ENCODE data around the gene MXRA7. TPM values are rescaled to one million over a fixed set of nuclear protein-coding genes. Genes with fewer than 3 reads are reported as not detected.
"Not testable (repeated sequence)": the region's sequence is repeated elsewhere in the genome, so short reads cannot be mapped to it uniquely, and the experiment has no call there.

MXRA7 gene
- total RNA-seq, 5 donors from 2014 or later (not counting 1 experiment from before 2014, with no cell fraction given) = 5.9 to 14.7 (median 13.5) TPM

DNA sequence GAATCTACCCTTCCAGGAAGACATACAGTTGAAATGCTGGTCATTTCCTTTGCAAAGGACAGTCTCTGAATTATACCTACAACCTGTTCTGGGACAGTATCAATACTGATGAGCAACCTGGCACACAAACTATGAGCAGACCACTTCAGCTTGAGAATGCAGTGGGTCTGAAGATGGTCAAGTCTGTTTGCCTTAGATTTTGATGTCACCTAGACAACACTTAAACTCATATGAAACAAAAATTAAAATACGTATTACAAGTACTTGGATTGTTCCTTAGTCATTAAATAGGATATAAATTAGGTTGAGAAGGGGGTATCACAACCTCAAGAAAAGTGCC lies 22.8 kb upstream of the MXRA7 start:
- ATAC-seq (replicated peaks in 1 of 4) (no peak), DNase-seq (no peak)
- H3K4me3 ChIP-seq (ENCODE audit: control insufficient read depth in 1 of 2, extremely low read depth in 1 of 2, low read length in 1 of 2) = no peak overlapping the region
- H3K4me1 Mint-ChIP-seq = peaks cover 68 to 69% (median 69%) of the 10 kb centered on the region in 3 donors
- H3K27me3 ChIP-seq (replicated peaks in 1 of 2; ENCODE audit: control insufficient read depth in 2 of 2, extremely low read depth in 1 of 2, insufficient read depth in 2 of 2, low read length in 1 of 2) = no peaks in the 10 kb centered on the region
- WGBS (ENCODE audit: insufficient coverage) = no CpG with 5 or more reads among the region's 1 CpG
- peaks cover 45 to 53% of the 10 kb centered on the region in 2 experiments for H3K4me1 ChIP-seq (ENCODE audit: control insufficient read depth in 1 of 2, extremely low read depth in 1 of 2, insufficient read depth in 2 of 2, low read length in 2 of 2)
- peak overlapping the region; percentile 95 to 97 (median 96) for H3K4me3 Mint-ChIP-seq
- H3K27me3 Mint-ChIP-seq = no peaks in the 10 kb centered on the region
- no peaks in the 10 kb centered on the region for H3K9me3 Mint-ChIP-seq
- peaks cover 8 to 59% of the 10 kb centered on the region in 2 donors for H3K36me3 ChIP-seq (ENCODE audit: control insufficient read depth in 2 of 2, extremely low read depth in 1 of 2, insufficient read depth in 1 of 2, low read length in 1 of 2)
- peak overlapping the region; percentile 82 to 92 for H3K27ac Mint-ChIP-seq
- POLR2A ChIA-PET = no interaction called here
- H3K27ac ChIP-seq (ENCODE audit: low read length) = peak overlapping the region; percentile 32
- CTCF ChIA-PET = interaction anchor here in 1 of 2 donors (1.4 kb wide), 1 partner anchor 20 kb away, joined by 3 read pairs; no protein-coding TSS in a partner anchor
- H3K9me3 ChIP-seq = no peaks in the 10 kb centered on the region
- H3K36me3 Mint-ChIP-seq = peaks cover 43% of the 10 kb centered on the region

DNA sequence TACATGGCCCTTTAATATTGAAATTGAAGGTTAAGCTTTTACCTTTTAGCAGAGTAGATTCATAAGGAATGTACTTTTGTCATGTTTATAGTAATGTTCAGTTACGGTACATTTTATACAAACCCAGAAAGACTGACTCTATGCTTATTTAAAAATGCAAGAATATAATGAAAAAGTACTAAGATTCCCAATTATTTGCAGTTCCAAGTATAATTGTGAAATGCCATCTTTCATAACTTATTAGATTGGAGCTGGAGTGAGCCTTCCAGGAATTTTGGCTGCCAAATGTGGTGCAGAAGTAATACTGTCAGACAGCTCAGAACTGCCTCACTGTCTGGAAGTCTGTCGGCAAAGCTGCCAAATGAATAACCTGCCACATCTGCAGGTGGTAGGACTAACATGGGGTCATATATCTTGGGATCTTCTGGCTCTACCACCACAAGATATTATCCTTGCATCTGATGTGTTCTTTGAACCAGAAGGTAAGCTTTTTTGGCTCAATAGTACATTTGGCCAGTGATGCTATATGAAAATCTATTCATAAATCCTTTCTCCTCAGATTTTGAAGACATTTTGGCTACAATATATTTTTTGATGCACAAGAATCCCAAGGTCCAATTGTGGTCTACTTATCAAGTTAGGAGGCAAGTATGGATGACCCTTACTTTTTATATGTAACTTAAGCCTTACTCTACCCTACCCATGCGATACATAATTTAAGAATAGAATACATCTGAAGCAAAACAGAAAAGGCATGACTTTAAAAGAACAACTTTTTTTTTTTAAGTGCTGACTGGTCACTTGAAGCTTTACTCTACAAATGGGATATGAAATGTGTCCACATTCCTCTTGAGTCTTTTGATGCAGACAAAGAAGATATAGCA lies 22.2 kb upstream of the MXRA7 start:
- H3K27ac Mint-ChIP-seq = peak overlapping the region; percentile 82 to 92
- Histone ChIP-seq H3K27ac (ENCODE audit: low read length) (peak overlapping the region; percentile 32), H3K4me3 (ENCODE audit: control insufficient read depth in 1 of 2, extremely low read depth in 1 of 2, low read length in 1 of 2) (no peak overlapping the region), H3K36me3 (ENCODE audit: control insufficient read depth in 2 of 2, extremely low read depth in 1 of 2, insufficient read depth in 1 of 2, low read length in 1 of 2) (peaks cover 8 to 59% of the 10 kb centered on the region in 2 donors), H3K9me3 (no peaks in the 10 kb centered on the region), H3K4me1 (ENCODE audit: control insufficient read depth in 1 of 2, extremely low read depth in 1 of 2, insufficient read depth in 2 of 2, low read length in 2 of 2) (peaks cover 44 to 53% of the 10 kb centered on the region in 2 experiments), H3K27me3 (replicated peaks in 1 of 2; ENCODE audit: control insufficient read depth in 2 of 2, extremely low read depth in 1 of 2, insufficient read depth in 2 of 2, low read length in 1 of 2) (no peaks in the 10 kb centered on the region)
- ATAC-seq (replicated peaks in 1 of 4) (no peak), DNase-seq (no peak)
- peaks cover 68 to 69% (median 68%) of the 10 kb centered on the region in 3 donors for H3K4me1 Mint-ChIP-seq
- CTCF ChIA-PET = interaction anchor here in 1 of 2 donors (1.4 kb wide), 1 partner anchor 19 kb away, joined by 3 read pairs; no protein-coding TSS in a partner anchor
- H3K9me3 Mint-ChIP-seq = no peaks in the 10 kb centered on the region
- POLR2A ChIA-PET = interaction anchor here in 1 of 2 donors (0.6 to 1.0 kb wide), 3 partner anchors 15 to 57 kb away, joined by 3 to 5 read pairs (median 3); no protein-coding TSS in a partner anchor
- peaks cover 43% of the 10 kb centered on the region for H3K36me3 Mint-ChIP-seq
- peak overlapping the region; percentile 95 to 97 (median 96) for H3K4me3 Mint-ChIP-seq
- no CpG with 5 or more reads among the region's 3 CpGs for WGBS (ENCODE audit: insufficient coverage)
- H3K27me3 Mint-ChIP-seq = no peaks in the 10 kb centered on the region

GRCh38 chr17:76731800-76732733 lies 21.3 kb upstream of the MXRA7 start:
- Histone ChIP-seq H3K36me3 (ENCODE audit: control insufficient read depth in 2 of 2, extremely low read depth in 1 of 2, insufficient read depth in 1 of 2, low read length in 1 of 2) (peaks cover 8 to 59% of the 10 kb centered on the region in 2 donors), H3K4me1 (ENCODE audit: control insufficient read depth in 1 of 2, extremely low read depth in 1 of 2, insufficient read depth in 2 of 2, low read length in 2 of 2) (peaks cover 50 to 62% of the 10 kb centered on the region in 2 experiments)
- not testable (repeated sequence) for H3K9me3 ChIP-seq; ATAC-seq (replicated peaks in 1 of 4); H3K27ac ChIP-seq (ENCODE audit: low read length); H3K27me3 Mint-ChIP-seq; H3K27me3 ChIP-seq (replicated peaks in 1 of 2; ENCODE audit: control insufficient read depth in 2 of 2, extremely low read depth in 1 of 2, insufficient read depth in 2 of 2, low read length in 1 of 2); H3K4me3 ChIP-seq (ENCODE audit: control insufficient read depth in 1 of 2, extremely low read depth in 1 of 2, low read length in 1 of 2); H3K9me3 Mint-ChIP-seq; DNase-seq
- H3K36me3 Mint-ChIP-seq = peaks cover 47% of the 10 kb centered on the region
- 91% methylated on average over 7 of the region's 13 CpGs for WGBS (ENCODE audit: insufficient coverage)
- CTCF ChIA-PET = interaction anchor here (0.6 to 1.4 kb wide), 4 partner anchors 16 to 137 kb away, joined by 3 read pairs; no protein-coding TSS in a partner anchor
- H3K27ac Mint-ChIP-seq = peak overlapping the region; percentile 78 to 82
- POLR2A ChIA-PET = interaction anchor here (0.6 to 1.0 kb wide), 4 partner anchors 11 to 960 kb away, joined by 3 to 5 read pairs (median 4); no protein-coding TSS in a partner anchor
- peaks cover 73 to 76% (median 75%) of the 10 kb centered on the region in 3 donors for H3K4me1 Mint-ChIP-seq
- H3K4me3 Mint-ChIP-seq = peak overlapping the region in 2 of 3 donors; percentile 21 to 95

DNA sequence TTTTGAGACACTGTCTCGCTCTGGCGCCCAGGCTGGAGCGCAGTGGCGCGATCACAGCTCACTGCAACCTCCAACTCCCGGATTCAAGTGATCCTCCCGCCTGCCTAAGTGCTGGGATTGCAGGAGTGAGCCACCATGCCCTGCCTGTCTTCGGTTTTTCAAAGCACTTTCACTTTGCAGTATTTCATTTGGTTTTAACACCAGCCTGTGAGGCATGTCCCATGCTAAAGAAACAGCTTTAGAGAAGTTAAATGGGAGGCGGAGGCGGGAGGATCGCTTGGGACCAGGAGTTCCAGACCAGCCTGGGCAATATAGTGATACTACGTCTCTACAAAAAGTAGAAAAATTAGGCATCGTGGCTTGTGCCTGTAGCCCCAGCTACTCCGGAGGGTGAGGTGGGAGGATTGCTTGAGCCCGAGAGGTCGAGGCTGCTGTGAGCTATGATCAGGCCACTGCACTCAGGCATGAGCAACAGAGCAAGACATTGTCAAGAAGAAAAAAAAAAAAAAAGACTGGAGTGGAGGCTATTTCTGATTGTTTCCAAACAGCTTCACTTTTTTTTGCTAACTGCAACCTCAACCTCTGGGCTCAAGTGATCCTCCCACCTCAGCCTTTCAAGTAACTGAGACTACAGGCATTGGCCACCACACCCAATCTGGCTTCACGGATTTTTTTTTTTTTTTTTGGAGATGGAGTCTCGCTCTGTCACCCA lies 17.1 kb upstream of the MXRA7 start:
- H3K36me3 ChIP-seq (ENCODE audit: control insufficient read depth in 2 of 2, extremely low read depth in 1 of 2, insufficient read depth in 1 of 2, low read length in 1 of 2) = peaks cover 8 to 41% of the 10 kb centered on the region in 2 donors
- H3K4me1 Mint-ChIP-seq = peaks cover 63 to 76% (median 67%) of the 10 kb centered on the region in 3 donors
- ChIA-PET CTCF (interaction anchor here (0.6 to 2.3 kb wide), 11 partner anchors 10 to 401 kb away, joined by 3 to 7 read pairs (median 4); partner anchors contain the start of genes MFSD11 (in 1 of the 2) and SRSF2 (in 1 of the 2)), POLR2A (interaction anchor here (0.6 to 1.5 kb wide), 9 partner anchors 9 to 418 kb away, joined by 3 to 13 read pairs (median 6); partner anchors contain the start of gene SRSF2 (in 1 of the 2))
- no peak for ATAC-seq (replicated peaks in 1 of 4)
- no peaks in the 10 kb centered on the region for H3K27me3 Mint-ChIP-seq
- H3K36me3 Mint-ChIP-seq = peaks cover 25% of the 10 kb centered on the region
- no peaks in the 10 kb centered on the region for H3K9me3 Mint-ChIP-seq
- H3K27ac Mint-ChIP-seq = peak overlapping the region; percentile 96 to 98
- 13% methylated on average over 14 of the region's 18 CpGs for WGBS (ENCODE audit: insufficient coverage)
- peak in 3 of 35 experiments; percentile 14 to 58 (median 33) for DNase-seq
- peak overlapping the region; percentile 88 to 90 for H3K4me3 ChIP-seq (ENCODE audit: control insufficient read depth in 1 of 2, extremely low read depth in 1 of 2, low read length in 1 of 2)
- H3K4me1 ChIP-seq (ENCODE audit: control insufficient read depth in 1 of 2, extremely low read depth in 1 of 2, insufficient read depth in 2 of 2, low read length in 2 of 2) = peaks cover 25 to 77% of the 10 kb centered on the region in 2 experiments
- H3K9me3 ChIP-seq = no peaks in the 10 kb centered on the region
- H3K4me3 Mint-ChIP-seq = peak overlapping the region; percentile 89 to 96 (median 93)
- H3K27ac ChIP-seq (ENCODE audit: low read length) = peak overlapping the region; percentile 98
- no peaks in the 10 kb centered on the region for H3K27me3 ChIP-seq (replicated peaks in 1 of 2; ENCODE audit: control insufficient read depth in 2 of 2, extremely low read depth in 1 of 2, insufficient read depth in 2 of 2, low read length in 1 of 2)

DNA sequence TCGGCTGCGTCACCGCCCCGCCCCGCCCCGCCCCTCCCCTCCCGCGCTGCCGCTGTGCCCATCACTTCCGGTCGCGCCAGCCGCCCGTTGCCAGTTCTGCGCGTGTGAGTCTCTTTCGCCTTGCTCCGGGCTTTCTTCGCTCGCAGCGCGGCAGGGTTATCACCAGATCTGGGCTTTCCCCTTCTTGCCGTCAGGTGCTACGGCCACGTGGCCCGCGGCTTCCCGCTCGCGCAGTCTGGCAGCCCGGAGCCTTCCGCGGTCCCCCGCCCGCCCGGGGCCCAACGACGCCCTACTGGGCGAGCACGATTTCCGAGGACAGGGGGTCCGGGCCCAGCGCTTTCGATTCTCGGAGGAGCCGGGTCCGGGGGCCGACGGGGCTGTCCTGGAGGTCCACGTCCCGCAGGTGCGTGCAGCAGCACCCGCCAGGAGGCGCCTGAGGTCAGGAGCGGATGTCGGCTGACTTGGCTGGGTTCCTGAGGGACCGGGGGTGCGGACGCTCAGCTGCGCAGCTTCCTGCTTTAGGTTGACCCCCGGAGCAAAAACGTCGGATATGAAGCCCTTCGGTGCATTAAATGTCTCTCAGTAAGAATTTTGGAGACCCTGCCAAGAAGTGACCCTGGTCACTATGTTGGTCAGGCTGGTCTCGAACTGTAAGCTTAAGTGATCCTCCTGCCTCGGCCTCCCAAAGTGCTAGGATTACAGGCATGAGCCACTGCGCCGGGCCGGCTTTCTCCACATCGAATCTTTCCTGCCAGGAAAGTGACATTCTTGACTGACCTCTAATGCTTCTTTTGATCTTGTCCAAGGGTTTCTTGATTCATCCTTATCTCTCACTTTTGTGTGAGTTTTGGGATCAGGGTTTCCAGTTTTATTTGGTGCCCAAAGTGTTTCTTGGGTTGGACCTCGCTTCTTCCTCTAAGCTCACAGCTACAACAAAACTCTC lies 16.3 kb upstream of the MXRA7 start, which contains the start of gene METTL23:
Gene METTL23 (plus strand): TSS at position 64 of the 943 bp plus-strand sequence. CDS start 2,872 bp downstream, outside the sequence.
- H3K27ac Mint-ChIP-seq = peak within 1 kb of the TSS; percentile 96 to 98
- Histone ChIP-seq H3K4me1 (ENCODE audit: control insufficient read depth in 1 of 2, extremely low read depth in 1 of 2, insufficient read depth in 2 of 2, low read length in 2 of 2) (peaks cover 23 to 75% of the 10 kb centered on the region in 2 experiments), H3K4me3 (ENCODE audit: control insufficient read depth in 1 of 2, extremely low read depth in 1 of 2, low read length in 1 of 2) (peak within 1 kb of the TSS; percentile 88 to 90), H3K9me3 (no peaks in the 10 kb centered on the region), H3K27me3 (replicated peaks in 1 of 2; ENCODE audit: control insufficient read depth in 2 of 2, extremely low read depth in 1 of 2, insufficient read depth in 2 of 2, low read length in 1 of 2) (no peaks in the 10 kb centered on the region), H3K27ac (ENCODE audit: low read length) (peak within 1 kb of the TSS; percentile 98), H3K36me3 (ENCODE audit: control insufficient read depth in 2 of 2, extremely low read depth in 1 of 2, insufficient read depth in 1 of 2, low read length in 1 of 2) (peaks cover 12 to 39% of the 10 kb centered on the region in 2 donors)
- ATAC-seq (replicated peaks in 1 of 4) (peak; percentile 62 to 73 (median 64)), DNase-seq (peak in 33 of 35 experiments; percentile 62 to 95 (median 90))
- H3K36me3 Mint-ChIP-seq = peaks cover 33% of the 10 kb centered on the region
- no peaks in the 10 kb centered on the region for H3K27me3 Mint-ChIP-seq
- peak within 1 kb of the TSS; percentile 89 to 96 (median 93) for H3K4me3 Mint-ChIP-seq
- H3K9me3 Mint-ChIP-seq = no peaks in the 10 kb centered on the region
- POLR2A ChIA-PET = interaction anchor here (0.6 to 2.7 kb wide), 9 partner anchors 8 to 123 kb away, joined by 3 to 25 read pairs (median 7); partner anchors contain the start of genes MFSD11 (in 1 of the 2) and SRSF2 (in 1 of the 2)
- CTCF ChIA-PET = interaction anchor here in 1 of 2 donors (0.7 to 2.3 kb wide), 5 partner anchors 10 to 402 kb away, joined by 4 to 7 read pairs (median 4); partner anchors contain the start of genes MFSD11 and SRSF2
- under 1% methylated on average over 63 of the region's 71 CpGs for WGBS (ENCODE audit: insufficient coverage)
- H3K4me1 Mint-ChIP-seq = peaks cover 57 to 70% (median 62%) of the 10 kb centered on the region in 3 donors

Measured in T-cell (primary cell).